H9 (cell line): ENCODE data around the gene GYG2. TPM values are rescaled to one million over a fixed set of nuclear protein-coding genes. Genes with fewer than 3 reads are reported as not detected.

Experiments
- DNase-seq: peaks from one replicate; pipeline ENCODE4 v3.0.0-alpha.2; 2017
- H2AFZ ChIP-seq: one replicate; pipeline ENCODE4 v1.6.1; 2013; ENCODE audit warnings: mild to moderate bottlenecking, low read length, control low read depth, moderate library complexity
- H2AK5ac ChIP-seq: 2 replicates; pipeline ENCODE4 v1.6.1; 2013; ENCODE audit warnings: low read length, control low read depth, mixed read lengths; ENCODE audit not compliant: insufficient read length
- H2BK120ac ChIP-seq: one replicate; pipeline ENCODE4 v1.6.1; 2013; ENCODE audit warnings: low read depth, mild to moderate bottlenecking, low read length, control low read depth, inconsistent platforms; ENCODE audit not compliant: poor library complexity, severe bottlenecking
- H2BK12ac ChIP-seq: 2 replicates; pipeline ENCODE4 v1.6.1; 2013; ENCODE audit warnings: low read length, control low read depth, mixed read lengths, low read depth; ENCODE audit not compliant: insufficient read length
- H2BK15ac ChIP-seq: 2 replicates; pipeline ENCODE4 v1.6.1; 2013; ENCODE audit warnings: low read depth, low read length, control low read depth
- H2BK20ac ChIP-seq: one replicate; pipeline ENCODE4 v1.6.1; 2013; ENCODE audit warnings: low read depth, mild to moderate bottlenecking, low read length, control low read depth, inconsistent platforms; ENCODE audit not compliant: poor library complexity, severe bottlenecking
- H2BK5ac ChIP-seq: 2 replicates; pipeline ENCODE4 v1.6.1; 2013; ENCODE audit warnings: low read length, control low read depth, mixed read lengths; ENCODE audit not compliant: insufficient read length
- H3K14ac ChIP-seq: 2 replicates; pipeline ENCODE4 v1.6.1; 2013; ENCODE audit warnings: low read length, control low read depth; ENCODE audit not compliant: insufficient read depth
- H3K18ac ChIP-seq: 2 replicates; pipeline ENCODE4 v1.6.1; 2013; ENCODE audit warnings: low read depth, mild to moderate bottlenecking, mixed read lengths, low read length, control low read depth; ENCODE audit not compliant: insufficient read length
- H3K23ac ChIP-seq: 2 replicates; pipeline ENCODE4 v1.6.1; 2013; ENCODE audit warnings: low read length, control low read depth, mixed read lengths, low read depth; ENCODE audit not compliant: insufficient read length
- H3K23me2 ChIP-seq: 2 replicates; pipeline ENCODE4 v1.6.1; 2013; ENCODE audit warnings: low read depth, mild to moderate bottlenecking, mixed read lengths, low read length, control low read depth; ENCODE audit not compliant: insufficient read length, poor library complexity, severe bottlenecking
- H3K27ac ChIP-seq: 2 replicates; pipeline ENCODE4 v1.5.1; 2013; ENCODE audit warnings: low read length, control low read depth, mixed read lengths, low read depth; ENCODE audit not compliant: insufficient read length
- H3K27me3 ChIP-seq: 2 replicates; pipeline ENCODE4 v1.6.1; 2013; ENCODE audit warnings: low read length, control low read depth, inconsistent platforms; ENCODE audit not compliant: insufficient read depth
- H3K4ac ChIP-seq: 2 replicates; pipeline ENCODE4 v1.6.1; 2013; ENCODE audit warnings: low read depth, mild to moderate bottlenecking, control low read depth, inconsistent platforms, low read length, moderate library complexity
- H3K4me1 ChIP-seq: 2 replicates; pipeline ENCODE4 v1.6.1; 2013; ENCODE audit warnings: low read length, control low read depth, inconsistent platforms; ENCODE audit not compliant: insufficient read depth
- H3K4me2 ChIP-seq: 2 replicates; pipeline ENCODE4 v1.6.1; 2013; ENCODE audit warnings: low read length, control low read depth, mixed read lengths; ENCODE audit not compliant: insufficient read length, insufficient read depth
- H3K56ac ChIP-seq: 2 replicates; pipeline ENCODE4 v1.6.1; 2013; ENCODE audit warnings: low read depth, mild to moderate bottlenecking, mixed read lengths, low read length, control low read depth; ENCODE audit not compliant: insufficient read length
- H3K79me1 ChIP-seq: 2 replicates; pipeline ENCODE4 v1.6.1; 2013; ENCODE audit warnings: low read depth, mild to moderate bottlenecking, moderate library complexity, low read length, control low read depth, inconsistent platforms; ENCODE audit not compliant: insufficient read depth, poor library complexity, severe bottlenecking
- H3K79me2 ChIP-seq: 2 replicates; pipeline ENCODE4 v1.6.1; 2013; ENCODE audit warnings: low read length, control low read depth, inconsistent platforms; ENCODE audit not compliant: insufficient read depth
- H3K9ac ChIP-seq: 2 replicates; pipeline ENCODE4 v1.6.1; 2013; ENCODE audit warnings: low read length, control low read depth, mixed read lengths; ENCODE audit not compliant: insufficient read length; ENCODE audit errors: extremely low read depth
- H3K9me3 ChIP-seq: one replicate; pipeline ENCODE4 v1.6.1; 2013; ENCODE audit warnings: low read depth, low read length, inconsistent platforms; ENCODE audit not compliant: control insufficient read depth
- H3T11ph ChIP-seq: one replicate; pipeline ENCODE4 v1.6.1; 2013; ENCODE audit warnings: mild to moderate bottlenecking, low read length, control low read depth, inconsistent platforms
- H4K20me1 ChIP-seq: one replicate; pipeline ENCODE4 v1.6.1; 2013; ENCODE audit not compliant: control insufficient read depth, insufficient read length, insufficient read depth
- H4K5ac ChIP-seq: 2 replicates; pipeline ENCODE4 v1.6.1; 2013; ENCODE audit warnings: low read depth, mild to moderate bottlenecking, mixed read lengths, low read length, control low read depth; ENCODE audit not compliant: insufficient read length
- H4K8ac ChIP-seq: replicated peaks from 2 replicates; pipeline ENCODE4 v1.6.1; 2013; ENCODE audit warnings: low read length, control low read depth, mixed read lengths, low read depth; ENCODE audit not compliant: insufficient read length
- H4K91ac ChIP-seq: 2 replicates; pipeline ENCODE4 v1.6.1; 2013; ENCODE audit warnings: low read depth, mild to moderate bottlenecking, moderate library complexity, mixed read lengths, low read length, control low read depth; ENCODE audit not compliant: insufficient read length
- H3K27ac Mint-ChIP-seq, 3 experiments: 2 replicates in 2 of 3; 3 replicates in 1 of 3; pipeline ENCODE4 v1.8.0; 2020 to 2021; ENCODE audit warnings: mixed read lengths in 3 of 3, mild to moderate bottlenecking in 1 of 3, moderate library complexity in 1 of 3
- H3K27me3 Mint-ChIP-seq: 2 replicates; pipeline ENCODE4 v1.8.0; 2021; ENCODE audit warnings: low read depth, mild to moderate bottlenecking, moderate library complexity, mixed read lengths
- H3K36me3 Mint-ChIP-seq, 3 experiments: 2 replicates in 2 of 3; 3 replicates in 1 of 3; pipeline ENCODE4 v1.8.0; 2020 to 2021; ENCODE audit warnings: low read depth in 3 of 3, mixed read lengths in 3 of 3; ENCODE audit not compliant: insufficient read depth in 1 of 3
- H3K4me1 Mint-ChIP-seq, 2 experiments: 2 replicates each; pipeline ENCODE4 v1.8.0; 2020; ENCODE audit warnings: mixed read lengths in 2 of 2
- H3K4me3 Mint-ChIP-seq, 2 experiments: 2 replicates in 1 of 2; 3 replicates in 1 of 2; pipeline ENCODE4 v1.8.0; 2020 to 2021; ENCODE audit warnings: mild to moderate bottlenecking in 2 of 2, mixed read lengths in 2 of 2, moderate library complexity in 1 of 2
- H3K9me3 Mint-ChIP-seq, 2 experiments: 2 replicates in 1 of 2; 3 replicates in 1 of 2; pipeline ENCODE4 v1.8.0; 2020; ENCODE audit warnings: mild to moderate bottlenecking in 2 of 2, mixed read lengths in 2 of 2, moderate library complexity in 1 of 2
- CTCF ChIP-seq: fragments of 200-600 bp; sonication (generic); conservative IDR thresholded peaks from 3 replicates; pipeline ENCODE4 v1.8.0; 2021; ENCODE audit warnings: antibody characterized with exemption, mild to moderate bottlenecking
- WGBS: extraction: QIAGEN DNeasy Blood & Tissue Kit; methylation state at CpG from one replicate; pipeline ENCODE4 v1.1.7; 2013; ENCODE audit warnings: missing lambda C conversion rate, low lambda C conversion rate, mixed read lengths; ENCODE audit not compliant: insufficient read length; ENCODE audit errors: extremely low coverage; 5-methylcytosine and 5-hydroxymethylcytosine counted together
- total RNA-seq: library from RNA; stranded (reverse); gene quantifications from 2 replicates; pipeline ENCODE4 v1.2.1, GENCODE V29; 2021

Gene GYG2
- total RNA-seq, 1 experiment from 2014 or later = 95.9 TPM

- peaks cover 3% of the 10 kb centered on the region in 2 experiments; a peak in 4 of 5 replicates for H3K9me3 Mint-ChIP-seq
- Histone ChIP-seq H4K91ac (no peak overlapping the region), H4K8ac (no peak overlapping the region), H3K23ac (no peak overlapping the region), H2BK120ac (no peak overlapping the region), H3K18ac (no peak overlapping the region), H3K14ac (no peak overlapping the region), H3K9ac (no peak overlapping the region), H3K4me1 (peaks cover 7% of the 10 kb centered on the region; the same call in 1 of the 2 replicates), H3K4me2 (no peak overlapping the region), H2AK5ac (no peak overlapping the region), H3T11ph (no peak overlapping the region), H2BK12ac (no peak overlapping the region), H3K27ac (no peak overlapping the region), H3K79me1 (no peaks in the 10 kb centered on the region), H3K79me2 (no peaks in the 10 kb centered on the region), H3K56ac (no peak overlapping the region), H2BK15ac (no peak overlapping the region), H2BK5ac (no peak overlapping the region), H4K5ac (no peak overlapping the region), H4K20me1 (no peaks in the 10 kb centered on the region), H3K27me3 (no peaks in the 10 kb centered on the region), H3K4ac (no peak overlapping the region), H3K9me3 (no peaks in the 10 kb centered on the region), H2AFZ (no peak overlapping the region), H3K23me2 (peaks cover 6% of the 10 kb centered on the region), H2BK20ac (no peak overlapping the region)
- no peak for TF ChIP-seq CTCF
- no CpG with 5 or more reads among the region's 4 CpGs for WGBS
- peak overlapping the region; percentile 41 to 62 for H3K4me3 Mint-ChIP-seq
- H3K36me3 Mint-ChIP-seq = peaks cover 12 to 28% (median 16%) of the 10 kb centered on the region in 3 experiments
- H3K27ac Mint-ChIP-seq = peak overlapping the region; percentile 86 to 99 (median 98)
- peak; percentile 90 for DNase-seq
- peaks cover 42 to 46% of the 10 kb centered on the region in 2 experiments for H3K4me1 Mint-ChIP-seq
- peaks cover 2% of the 10 kb centered on the region; the same call in 1 of the 2 replicates for H3K27me3 Mint-ChIP-seq
These were observed 102.9 kb downstream of the GYG2 start for GRCh38 chrX:2931612-2932011.

Other genes starting within 250 kb of the GYG2 start
- 92.1 and 92.4 TPM in 2 replicates for gene CD99, start 137.6 kb upstream of the GYG2 start, total RNA-seq
- gene XG, start 76.9 kb upstream of the GYG2 start, total RNA-seq = 1.1 and 1.7 TPM in 2 replicates
- gene ARSD, start 100.4 kb downstream of the GYG2 start, total RNA-seq = 9.5 and 10.3 TPM in 2 replicates
- not detected in 2 replicates for gene ARSH, start 177.6 kb downstream of the GYG2 start, total RNA-seq
- not detected in 2 replicates for gene ARSF, start 212.5 kb downstream of the GYG2 start, total RNA-seq